Measurements from ENCODE around the gene ALG10B.

- TF ChIP-seq POLR2A (IDR thresholded peaks at IDR 0.05) (no peak), CTCF (IDR thresholded peaks at IDR 0.05) (no peak)
These were observed 58.2 kb downstream of the ALG10B start for GRCh38 chr12:38374751-38375150.
